ENCODE results near the gene ITCH.
"Not testable (repeated sequence)": the region's sequence is repeated elsewhere in the genome, so short reads cannot be mapped to it uniquely, and the experiment has no call there.

DNA sequence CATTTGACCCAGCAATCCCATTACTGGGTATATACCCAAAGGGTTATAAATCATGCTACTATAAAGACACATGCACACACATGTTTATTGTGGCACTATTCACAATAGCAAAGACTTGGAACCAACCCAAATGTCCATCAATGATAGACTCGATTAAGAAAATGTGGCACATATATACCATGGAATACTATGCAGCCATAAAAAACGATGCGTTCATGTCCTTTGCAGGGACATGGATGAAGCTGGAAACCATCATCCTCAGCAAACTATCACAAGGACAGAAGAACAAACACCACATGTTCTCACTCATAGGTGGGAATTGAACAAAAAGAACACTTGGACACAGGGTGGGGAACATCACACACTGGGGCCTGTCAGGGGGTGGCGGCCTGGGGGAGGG lies 34.9 kb upstream of the ITCH start:
- TF ChIP-seq, protein P1, sequence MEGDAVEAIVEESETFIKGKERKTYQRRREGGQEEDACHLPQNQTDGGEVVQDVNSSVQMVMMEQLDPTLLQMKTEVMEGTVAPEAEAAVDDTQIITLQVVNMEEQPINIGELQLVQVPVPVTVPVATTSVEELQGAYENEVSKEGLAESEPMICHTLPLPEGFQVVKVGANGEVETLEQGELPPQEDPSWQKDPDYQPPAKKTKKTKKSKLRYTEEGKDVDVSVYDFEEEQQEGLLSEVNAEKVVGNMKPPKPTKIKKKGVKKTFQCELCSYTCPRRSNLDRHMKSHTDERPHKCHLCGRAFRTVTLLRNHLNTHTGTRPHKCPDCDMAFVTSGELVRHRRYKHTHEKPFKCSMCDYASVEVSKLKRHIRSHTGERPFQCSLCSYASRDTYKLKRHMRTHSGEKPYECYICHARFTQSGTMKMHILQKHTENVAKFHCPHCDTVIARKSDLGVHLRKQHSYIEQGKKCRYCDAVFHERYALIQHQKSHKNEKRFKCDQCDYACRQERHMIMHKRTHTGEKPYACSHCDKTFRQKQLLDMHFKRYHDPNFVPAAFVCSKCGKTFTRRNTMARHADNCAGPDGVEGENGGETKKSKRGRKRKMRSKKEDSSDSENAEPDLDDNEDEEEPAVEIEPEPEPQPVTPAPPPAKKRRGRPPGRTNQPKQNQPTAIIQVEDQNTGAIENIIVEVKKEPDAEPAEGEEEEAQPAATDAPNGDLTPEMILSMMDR (IDR thresholded peaks at IDR 0.05): not testable (repeated sequence)
- TF ChIP-seq POLR2A (IDR thresholded peaks at IDR 0.05); EP300 (IDR thresholded peaks at IDR 0.05; ENCODE audit: low read depth); POLR2AphosphoS5 (IDR thresholded peaks at IDR 0.05): not testable (repeated sequence)

Data from transverse colon (tissue), 4 donors.